Measurements from ENCODE around the gene FAT1.
"Not testable (repeated sequence)": the region's sequence is repeated elsewhere in the genome, so short reads cannot be mapped to it uniquely, and the experiment has no call there.

FAT1 gene

DNA sequence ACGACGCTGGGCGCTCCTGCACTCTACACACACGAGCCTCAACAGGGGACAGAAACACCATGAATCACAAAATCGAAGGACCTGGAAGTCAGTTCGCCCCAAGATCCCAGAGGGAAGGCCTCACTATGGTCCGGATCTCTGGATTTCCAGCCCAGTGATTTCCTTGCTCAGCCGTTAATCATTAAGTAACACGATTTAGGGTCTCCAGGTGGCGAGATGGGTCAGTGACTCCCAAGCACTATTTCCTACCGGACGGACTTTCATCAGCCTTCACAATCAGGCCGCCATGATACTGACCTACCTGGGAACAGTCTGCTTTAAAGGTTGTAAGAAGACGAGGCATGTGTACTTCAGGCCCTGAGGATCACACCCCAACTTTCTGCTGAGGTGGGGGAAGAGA is 63.7 kb downstream of the FAT1 start:
- peaks cover 6% of the 10 kb centered on the region for H3K79me1 ChIP-seq (ENCODE audit: low read depth, low read length)
- peaks cover 0 to 4% of the 10 kb centered on the region in 2 donors for H3K9me3 ChIP-seq (replicated peaks in 1 of 2; ENCODE audit: control insufficient read depth in 2 of 2, insufficient read depth in 1 of 2, low read depth in 1 of 2, low read length in 2 of 2)
- H3K14ac ChIP-seq (ENCODE audit: low read length) = no peak overlapping the region
- no peak overlapping the region for H3K27ac ChIP-seq (replicated peaks; ENCODE audit: low read length)
- H2BK15ac ChIP-seq (ENCODE audit: low read length) = no peak overlapping the region
- H4K8ac ChIP-seq (ENCODE audit: low read depth, low read length) = no peak overlapping the region
- no peak overlapping the region for H3K18ac ChIP-seq (ENCODE audit: low read length)
- no peak overlapping the region for H3K4me3 ChIP-seq (ENCODE audit: low read length in 2 of 2)
- H3K23ac ChIP-seq (ENCODE audit: low read depth, low read length, poor library complexity) = no peak overlapping the region
- peaks cover 20 to 86% of the 10 kb centered on the region in 2 donors for H3K36me3 ChIP-seq (replicated peaks in 1 of 2; ENCODE audit: control insufficient read depth in 2 of 2, insufficient read depth in 2 of 2, low read length in 2 of 2)
- H3K4me1 ChIP-seq (ENCODE audit: control insufficient read depth in 2 of 2, insufficient read depth in 1 of 2, low read depth in 1 of 2, low read length in 2 of 2) = peaks cover 5 to 13% of the 10 kb centered on the region in 2 donors
- no peak overlapping the region for H4K91ac ChIP-seq (ENCODE audit: low read depth, low read length, poor library complexity)
- H3K9ac ChIP-seq (ENCODE audit: low read depth, low read length, poor library complexity) = no peak overlapping the region
- no peak overlapping the region for H2AK5ac ChIP-seq (ENCODE audit: low read depth, low read length)
- WGBS, 2 donors (ENCODE audit: extremely low coverage in 2 of 2, insufficient read length in 2 of 2, insufficient replicate concordance in 1 of 2) = no CpG with 5 or more reads among the region's 14 CpGs
- no peak overlapping the region for H3K4ac ChIP-seq (ENCODE audit: low read length)
- no peak overlapping the region for H2BK12ac ChIP-seq (ENCODE audit: low read length)
- H2AFZ ChIP-seq (ENCODE audit: low read length) = no peak overlapping the region
- H2BK120ac ChIP-seq (ENCODE audit: low read depth, low read length) = no peak overlapping the region
- H3K27me3 ChIP-seq (ENCODE audit: control insufficient read depth in 3 of 3, insufficient read depth in 3 of 3, low read depth in 1 of 3, low read length in 3 of 3) = no peaks in the 10 kb centered on the region
- no peak overlapping the region for H2BK5ac ChIP-seq (ENCODE audit: low read length)
- H3K4me2 ChIP-seq (ENCODE audit: insufficient read depth, low read length, poor library complexity, severe bottlenecking) = no peak overlapping the region
- DNase-seq (ENCODE audit: low spot score) = no peak

DNA sequence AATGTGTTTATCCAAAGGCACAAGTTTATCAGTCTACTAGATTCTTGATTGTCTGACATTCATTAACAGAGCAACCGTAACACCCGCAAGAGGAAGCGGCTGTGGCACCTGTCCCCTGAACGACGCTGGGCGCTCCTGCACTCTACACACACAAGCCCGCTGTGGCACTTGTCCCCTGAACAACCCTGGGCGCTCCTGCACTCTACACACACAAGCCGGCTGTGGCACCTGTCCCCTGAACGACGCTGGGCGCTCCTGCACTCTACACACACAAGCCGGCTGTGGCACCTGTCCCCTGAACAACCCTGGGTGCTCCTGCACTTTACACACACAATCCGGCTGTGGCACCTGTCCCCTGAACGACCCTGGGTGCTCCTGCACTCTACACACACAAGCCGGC is 64.2 kb downstream of the FAT1 start:
- no CpG with 5 or more reads among the region's 16 CpGs for WGBS, 2 donors (ENCODE audit: extremely low coverage in 2 of 2, insufficient read length in 2 of 2, insufficient replicate concordance in 1 of 2)
- H2BK120ac ChIP-seq (ENCODE audit: low read depth, low read length); H2BK12ac ChIP-seq (ENCODE audit: low read length); H2BK15ac ChIP-seq (ENCODE audit: low read length); H4K91ac ChIP-seq (ENCODE audit: low read depth, low read length, poor library complexity); H2BK5ac ChIP-seq (ENCODE audit: low read length); H3K4ac ChIP-seq (ENCODE audit: low read length); DNase-seq (ENCODE audit: low spot score); H3K4me2 ChIP-seq (ENCODE audit: insufficient read depth, low read length, poor library complexity, severe bottlenecking); H3K23ac ChIP-seq (ENCODE audit: low read depth, low read length, poor library complexity); H3K9me3 ChIP-seq (replicated peaks in 1 of 2; ENCODE audit: control insufficient read depth in 2 of 2, insufficient read depth in 1 of 2, low read depth in 1 of 2, low read length in 2 of 2); H3K79me1 ChIP-seq (ENCODE audit: low read depth, low read length); H3K18ac ChIP-seq (ENCODE audit: low read length); H4K8ac ChIP-seq (ENCODE audit: low read depth, low read length); H2AFZ ChIP-seq (ENCODE audit: low read length); H3K27me3 ChIP-seq (ENCODE audit: control insufficient read depth in 3 of 3, insufficient read depth in 3 of 3, low read depth in 1 of 3, low read length in 3 of 3); H2AK5ac ChIP-seq (ENCODE audit: low read depth, low read length); H3K9ac ChIP-seq (ENCODE audit: low read depth, low read length, poor library complexity); H3K27ac ChIP-seq (replicated peaks; ENCODE audit: low read length); H3K4me3 ChIP-seq (ENCODE audit: low read length in 2 of 2); H3K14ac ChIP-seq (ENCODE audit: low read length): not testable (repeated sequence)
- peaks cover 5 to 14% of the 10 kb centered on the region in 2 donors for H3K4me1 ChIP-seq (ENCODE audit: control insufficient read depth in 2 of 2, insufficient read depth in 1 of 2, low read depth in 1 of 2, low read length in 2 of 2)
- H3K36me3 ChIP-seq (replicated peaks in 1 of 2; ENCODE audit: control insufficient read depth in 2 of 2, insufficient read depth in 2 of 2, low read length in 2 of 2) = peaks cover 20 to 83% of the 10 kb centered on the region in 2 donors

DNA sequence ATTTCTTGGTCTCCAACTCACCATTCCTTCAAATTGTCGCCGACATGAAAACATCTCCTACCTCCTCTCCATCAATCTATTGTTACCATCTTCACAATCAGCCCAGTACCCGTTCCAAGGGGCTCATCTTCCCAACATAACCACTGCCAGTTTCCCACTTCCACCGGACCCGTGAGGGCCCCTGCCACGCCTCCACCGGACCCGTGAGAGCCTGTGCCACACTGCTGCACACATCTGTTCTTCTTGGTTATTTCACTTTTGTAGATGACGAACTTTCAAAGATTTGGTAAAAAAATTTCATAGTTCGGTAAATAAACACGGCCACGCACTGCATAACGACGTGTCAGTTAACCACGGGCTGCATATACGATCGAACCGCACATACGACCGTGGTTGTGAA is 65.0 kb downstream of the FAT1 start:
- no peak for DNase-seq (ENCODE audit: low spot score)
- no peak overlapping the region for H2BK12ac ChIP-seq (ENCODE audit: low read length)
- no peak overlapping the region for H4K91ac ChIP-seq (ENCODE audit: low read depth, low read length, poor library complexity)
- peaks cover 20 to 81% of the 10 kb centered on the region in 2 donors for H3K36me3 ChIP-seq (replicated peaks in 1 of 2; ENCODE audit: control insufficient read depth in 2 of 2, insufficient read depth in 2 of 2, low read length in 2 of 2)
- H3K18ac ChIP-seq (ENCODE audit: low read length) = no peak overlapping the region
- H2BK120ac ChIP-seq (ENCODE audit: low read depth, low read length) = no peak overlapping the region
- no peak overlapping the region for H3K27ac ChIP-seq (replicated peaks; ENCODE audit: low read length)
- no peak overlapping the region for H3K4me2 ChIP-seq (ENCODE audit: insufficient read depth, low read length, poor library complexity, severe bottlenecking)
- H3K4me1 ChIP-seq (ENCODE audit: control insufficient read depth in 2 of 2, insufficient read depth in 1 of 2, low read depth in 1 of 2, low read length in 2 of 2) = peaks cover 5 to 17% of the 10 kb centered on the region in 2 donors
- H3K9ac ChIP-seq (ENCODE audit: low read depth, low read length, poor library complexity) = no peak overlapping the region
- H3K14ac ChIP-seq (ENCODE audit: low read length) = no peak overlapping the region
- peaks cover 0 to 4% of the 10 kb centered on the region in 2 donors for H3K9me3 ChIP-seq (replicated peaks in 1 of 2; ENCODE audit: control insufficient read depth in 2 of 2, insufficient read depth in 1 of 2, low read depth in 1 of 2, low read length in 2 of 2)
- no CpG with 5 or more reads among the region's 20 CpGs for WGBS, 2 donors (ENCODE audit: extremely low coverage in 2 of 2, insufficient read length in 2 of 2, insufficient replicate concordance in 1 of 2)
- no peak overlapping the region for H2BK5ac ChIP-seq (ENCODE audit: low read length)
- H3K4ac ChIP-seq (ENCODE audit: low read length) = no peak overlapping the region
- peaks cover 6% of the 10 kb centered on the region for H3K79me1 ChIP-seq (ENCODE audit: low read depth, low read length)
- no peak overlapping the region for H3K4me3 ChIP-seq (ENCODE audit: low read length in 2 of 2)
- H3K23ac ChIP-seq (ENCODE audit: low read depth, low read length, poor library complexity) = no peak overlapping the region
- H2AFZ ChIP-seq (ENCODE audit: low read length) = no peak overlapping the region
- no peak overlapping the region for H2AK5ac ChIP-seq (ENCODE audit: low read depth, low read length)
- no peaks in the 10 kb centered on the region for H3K27me3 ChIP-seq (ENCODE audit: control insufficient read depth in 3 of 3, insufficient read depth in 3 of 3, low read depth in 1 of 3, low read length in 3 of 3)
- no peak overlapping the region for H2BK15ac ChIP-seq (ENCODE audit: low read length)
- no peak overlapping the region for H4K8ac ChIP-seq (ENCODE audit: low read depth, low read length)

DNA sequence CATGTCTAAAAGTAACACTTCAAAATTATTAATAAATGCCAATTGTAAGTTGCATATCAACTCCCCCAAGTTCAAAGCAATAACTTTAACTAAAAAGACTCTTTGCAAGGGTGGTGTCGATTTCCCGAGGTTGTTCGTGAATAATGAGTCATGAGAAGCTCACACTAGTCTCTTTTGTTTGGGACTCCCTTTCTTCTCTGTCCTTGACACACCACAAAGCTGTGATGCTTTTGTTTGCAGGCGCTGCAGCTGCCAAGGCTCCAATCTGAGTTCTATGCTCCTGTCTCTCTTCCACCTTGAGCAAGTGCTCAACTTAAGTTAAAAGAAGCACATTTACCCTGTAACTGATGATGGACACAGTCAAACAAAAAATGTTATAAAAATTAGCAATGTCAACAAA is 65.9 kb downstream of the FAT1 start:
- H3K9ac ChIP-seq (ENCODE audit: low read depth, low read length, poor library complexity) = no peak overlapping the region
- H3K4ac ChIP-seq (ENCODE audit: low read length) = no peak overlapping the region
- H3K4me2 ChIP-seq (ENCODE audit: insufficient read depth, low read length, poor library complexity, severe bottlenecking) = no peak overlapping the region
- no peak for DNase-seq (ENCODE audit: low spot score)
- H3K79me1 ChIP-seq (ENCODE audit: low read depth, low read length) = peaks cover 6% of the 10 kb centered on the region
- no peak overlapping the region for H3K18ac ChIP-seq (ENCODE audit: low read length)
- peaks cover 0 to 4% of the 10 kb centered on the region in 2 donors for H3K9me3 ChIP-seq (replicated peaks in 1 of 2; ENCODE audit: control insufficient read depth in 2 of 2, insufficient read depth in 1 of 2, low read depth in 1 of 2, low read length in 2 of 2)
- H3K4me1 ChIP-seq (ENCODE audit: control insufficient read depth in 2 of 2, insufficient read depth in 1 of 2, low read depth in 1 of 2, low read length in 2 of 2) = peaks cover 5 to 17% of the 10 kb centered on the region in 2 donors
- no CpG with 5 or more reads among the region's 4 CpGs for WGBS, 2 donors (ENCODE audit: extremely low coverage in 2 of 2, insufficient read length in 2 of 2, insufficient replicate concordance in 1 of 2)
- H2BK5ac ChIP-seq (ENCODE audit: low read length) = no peak overlapping the region
- H2BK120ac ChIP-seq (ENCODE audit: low read depth, low read length) = no peak overlapping the region
- H2AK5ac ChIP-seq (ENCODE audit: low read depth, low read length) = no peak overlapping the region
- H2AFZ ChIP-seq (ENCODE audit: low read length) = no peak overlapping the region
- no peak overlapping the region for H3K23ac ChIP-seq (ENCODE audit: low read depth, low read length, poor library complexity)
- H2BK12ac ChIP-seq (ENCODE audit: low read length) = no peak overlapping the region
- H3K4me3 ChIP-seq (ENCODE audit: low read length in 2 of 2) = no peak overlapping the region
- peaks cover 17 to 75% of the 10 kb centered on the region in 2 donors for H3K36me3 ChIP-seq (replicated peaks in 1 of 2; ENCODE audit: control insufficient read depth in 2 of 2, insufficient read depth in 2 of 2, low read length in 2 of 2)
- H4K8ac ChIP-seq (ENCODE audit: low read depth, low read length) = no peak overlapping the region
- no peaks in the 10 kb centered on the region for H3K27me3 ChIP-seq (ENCODE audit: control insufficient read depth in 3 of 3, insufficient read depth in 3 of 3, low read depth in 1 of 3, low read length in 3 of 3)
- H4K91ac ChIP-seq (ENCODE audit: low read depth, low read length, poor library complexity) = no peak overlapping the region
- H2BK15ac ChIP-seq (ENCODE audit: low read length) = no peak overlapping the region
- H3K27ac ChIP-seq (replicated peaks; ENCODE audit: low read length) = no peak overlapping the region
- H3K14ac ChIP-seq (ENCODE audit: low read length) = no peak overlapping the region
